ENCODE data around the gene NEGR1. TPM values are rescaled to one million over a fixed set of nuclear protein-coding genes. Genes with fewer than 3 reads are reported as not detected.

The NEGR1 gene
- total RNA-seq, 1 donor from 2014 or later, result 19.2 TPM

- no peaks in the 10 kb centered on the region for H3K36me3 ChIP-seq
- DNase-seq (ENCODE audit: extremely low spot score in 2 of 2), result no peak
- H3K27me3 ChIP-seq, result no peaks in the 10 kb centered on the region
- H3K9me3 ChIP-seq, result no peaks in the 10 kb centered on the region
- intact Hi-C loops (cut with DNase I), result no loop called here
- H3K4me3 ChIP-seq, result no peak overlapping the region
- H3K27ac ChIP-seq, result no peak overlapping the region
- no peak for TF ChIP-seq POLR2A (IDR thresholded peaks at IDR 0.05)
- TF ChIP-seq, protein P1, sequence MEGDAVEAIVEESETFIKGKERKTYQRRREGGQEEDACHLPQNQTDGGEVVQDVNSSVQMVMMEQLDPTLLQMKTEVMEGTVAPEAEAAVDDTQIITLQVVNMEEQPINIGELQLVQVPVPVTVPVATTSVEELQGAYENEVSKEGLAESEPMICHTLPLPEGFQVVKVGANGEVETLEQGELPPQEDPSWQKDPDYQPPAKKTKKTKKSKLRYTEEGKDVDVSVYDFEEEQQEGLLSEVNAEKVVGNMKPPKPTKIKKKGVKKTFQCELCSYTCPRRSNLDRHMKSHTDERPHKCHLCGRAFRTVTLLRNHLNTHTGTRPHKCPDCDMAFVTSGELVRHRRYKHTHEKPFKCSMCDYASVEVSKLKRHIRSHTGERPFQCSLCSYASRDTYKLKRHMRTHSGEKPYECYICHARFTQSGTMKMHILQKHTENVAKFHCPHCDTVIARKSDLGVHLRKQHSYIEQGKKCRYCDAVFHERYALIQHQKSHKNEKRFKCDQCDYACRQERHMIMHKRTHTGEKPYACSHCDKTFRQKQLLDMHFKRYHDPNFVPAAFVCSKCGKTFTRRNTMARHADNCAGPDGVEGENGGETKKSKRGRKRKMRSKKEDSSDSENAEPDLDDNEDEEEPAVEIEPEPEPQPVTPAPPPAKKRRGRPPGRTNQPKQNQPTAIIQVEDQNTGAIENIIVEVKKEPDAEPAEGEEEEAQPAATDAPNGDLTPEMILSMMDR (IDR thresholded peaks at IDR 0.05), result no peak
- no peak for TF ChIP-seq POLR2AphosphoS5 (IDR thresholded peaks at IDR 0.05; ENCODE audit: insufficient read depth in 1 of 2, low read depth in 1 of 2)
- H3K4me1 ChIP-seq, result no peaks in the 10 kb centered on the region
Measured at GRCh38 chr1:71435951-71436350, 846.4 kb downstream of the NEGR1 start.

DNA sequence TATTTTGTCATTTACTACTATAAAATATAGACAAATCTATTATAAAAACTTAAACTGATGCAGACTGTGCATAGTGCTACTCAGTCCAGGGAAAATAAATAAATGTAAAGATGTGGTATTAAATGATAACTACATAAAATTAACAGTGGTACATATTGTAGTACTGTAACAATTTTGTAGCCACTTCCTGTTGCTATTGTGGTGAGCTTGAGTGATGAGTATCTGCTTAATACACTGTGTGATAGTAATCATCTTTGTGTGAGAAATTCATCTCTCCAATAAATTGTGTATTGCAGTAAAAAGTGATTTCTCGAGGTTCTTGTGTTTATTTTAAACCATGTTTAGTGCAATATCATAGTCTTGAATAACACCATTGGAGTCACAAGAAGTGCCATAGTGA lies 848.1 kb downstream of the NEGR1 start:
- intact Hi-C loops (cut with DNase I), result no loop called here
- no peaks in the 10 kb centered on the region for H3K4me1 ChIP-seq
- no peak for DNase-seq (ENCODE audit: extremely low spot score in 2 of 2)
- H3K27me3 ChIP-seq, result no peaks in the 10 kb centered on the region
- no peak for TF ChIP-seq POLR2AphosphoS5 (IDR thresholded peaks at IDR 0.05; ENCODE audit: insufficient read depth in 1 of 2, low read depth in 1 of 2)
- TF ChIP-seq POLR2A (IDR thresholded peaks at IDR 0.05), result no peak
- TF ChIP-seq, protein P1 (IDR thresholded peaks at IDR 0.05), result no peak
- H3K27ac ChIP-seq, result no peak overlapping the region
- no peaks in the 10 kb centered on the region for H3K36me3 ChIP-seq
- no peaks in the 10 kb centered on the region for H3K9me3 ChIP-seq
- H3K4me3 ChIP-seq, result no peak overlapping the region

GRCh38 chr1:71428029-71428428 lies 854.3 kb downstream of the NEGR1 start:
- H3K4me1 ChIP-seq, result no peaks in the 10 kb centered on the region
- H3K27me3 ChIP-seq, result no peaks in the 10 kb centered on the region
- H3K9me3 ChIP-seq, result no peaks in the 10 kb centered on the region
- no peak for DNase-seq (ENCODE audit: extremely low spot score in 2 of 2)
- no peaks in the 10 kb centered on the region for H3K36me3 ChIP-seq
- intact Hi-C loops (cut with DNase I), result no loop called here
- no peak overlapping the region for H3K27ac ChIP-seq
- no peak overlapping the region for H3K4me3 ChIP-seq
- TF ChIP-seq, protein P1 (IDR thresholded peaks at IDR 0.05), result no peak

DNA sequence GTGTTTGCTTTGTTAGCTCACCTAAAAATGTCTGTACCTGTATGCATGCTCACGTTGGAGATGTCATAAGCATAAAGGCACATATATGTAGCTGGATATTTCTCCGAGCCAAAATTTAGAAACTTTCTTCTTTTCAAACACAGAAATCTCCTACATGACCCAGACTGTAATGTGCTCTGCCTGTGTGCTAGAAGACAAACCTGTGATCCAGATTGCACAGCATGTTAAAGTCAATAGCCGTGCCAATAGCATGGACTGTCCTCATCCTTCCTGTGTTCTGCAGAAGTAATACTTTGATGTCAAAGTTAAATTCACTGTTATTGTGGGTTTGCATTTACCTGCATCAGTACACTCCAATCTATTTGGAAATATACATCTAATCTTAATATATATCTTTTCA lies 855.3 kb downstream of the NEGR1 start:
- no peak overlapping the region for H3K4me3 ChIP-seq
- no peak for TF ChIP-seq POLR2A (IDR thresholded peaks at IDR 0.05)
- TF ChIP-seq, protein P1 (IDR thresholded peaks at IDR 0.05), result no peak
- no peak for TF ChIP-seq POLR2AphosphoS5 (IDR thresholded peaks at IDR 0.05; ENCODE audit: insufficient read depth in 1 of 2, low read depth in 1 of 2)
- no peaks in the 10 kb centered on the region for H3K4me1 ChIP-seq
- H3K36me3 ChIP-seq, result no peaks in the 10 kb centered on the region
- intact Hi-C loops (cut with DNase I), result no loop called here
- no peak for DNase-seq (ENCODE audit: extremely low spot score in 2 of 2)
- no peaks in the 10 kb centered on the region for H3K9me3 ChIP-seq
- no peak overlapping the region for H3K27ac ChIP-seq
- no peaks in the 10 kb centered on the region for H3K27me3 ChIP-seq

GRCh38 chr1:71424536-71424935 lies 857.8 kb downstream of the NEGR1 start:
- Histone ChIP-seq H3K27ac (no peak overlapping the region), H3K4me1 (no peaks in the 10 kb centered on the region), H3K9me3 (no peaks in the 10 kb centered on the region), H3K36me3 (no peaks in the 10 kb centered on the region), H3K27me3 (no peaks in the 10 kb centered on the region), H3K4me3 (no peak overlapping the region)
- intact Hi-C loops (cut with DNase I), result loop anchor here (1.0 kb wide), 1 partner anchor 10 kb away; no protein-coding TSS in a partner anchor
- no peak for DNase-seq (ENCODE audit: extremely low spot score in 2 of 2)
- no peak for TF ChIP-seq POLR2AphosphoS5 (IDR thresholded peaks at IDR 0.05; ENCODE audit: insufficient read depth in 1 of 2, low read depth in 1 of 2)
- no peak for TF ChIP-seq POLR2A (IDR thresholded peaks at IDR 0.05)
- TF ChIP-seq, protein P1 (IDR thresholded peaks at IDR 0.05), result no peak
